A673 (cell line): ENCODE data around the gene NBPF1. TPM values are rescaled to one million over a fixed set of nuclear protein-coding genes. Genes with fewer than 3 reads are reported as not detected.
"Not testable (repeated sequence)": the region's sequence is repeated elsewhere in the genome, so short reads cannot be mapped to it uniquely, and the experiment has no call there.

Experiments used
- BruUV-seq: library from RNA; stranded (reverse); fragments of 400-500 nt; replicated peaks from 2 replicates; lab custom pipeline; 2021; lab: Mats Ljungman, UMichigan
- CTCF ChIA-PET: fragments of 300-600 bp; sonication (Branson Sonifier 250); formaldehyde crosslinking; loops from one replicate; lab custom pipeline; 2022; ENCODE audit warnings: antibody characterized with exemption; lab: Charles Lee
- POLR2A ChIA-PET: fragments of 300-600 bp; sonication (Branson Sonifier 250); formaldehyde crosslinking; loops from one replicate; lab custom pipeline; 2022; ENCODE audit warnings: antibody characterized with exemption; ENCODE audit not compliant: low non-redundant PET; lab: Charles Lee
- DNase-seq: peaks from one replicate; pipeline ENCODE4 v3.0.0-alpha.2; 2015; ENCODE audit warnings: low spot score
- H3K27ac ChIP-seq: fragments of 200-600 bp; sonication (generic); 2 replicates; pipeline ENCODE4 v1.5.1; 2016; ENCODE audit warnings: mixed run types, low read depth, mild to moderate bottlenecking, mixed read lengths, antibody characterized with exemption, low read length; ENCODE audit not compliant: poor library complexity, severe bottlenecking
- H3K27me3 ChIP-seq: fragments of 200-600 bp; sonication (generic); replicated peaks from 2 replicates; pipeline ENCODE4 v1.6.1; 2017; ENCODE audit warnings: mixed run types, low read depth, mild to moderate bottlenecking, mixed read lengths, antibody characterized with exemption, low read length; ENCODE audit not compliant: insufficient read depth, poor library complexity
- H3K36me3 ChIP-seq: fragments of 200-600 bp; sonication (generic); 2 replicates; pipeline ENCODE4 v1.6.1; 2016; ENCODE audit warnings: mixed run types, mild to moderate bottlenecking, mixed read lengths, antibody characterized with exemption, low read length; ENCODE audit not compliant: insufficient read depth, poor library complexity, severe bottlenecking
- H3K4me1 ChIP-seq: fragments of 200-600 bp; sonication (generic); 2 replicates; pipeline ENCODE4 v1.6.1; 2017; ENCODE audit warnings: mixed run types, mild to moderate bottlenecking, mixed read lengths, antibody characterized with exemption, low read length; ENCODE audit not compliant: insufficient read depth, poor library complexity, severe bottlenecking
- H3K4me3 ChIP-seq: fragments of 200-600 bp; sonication (generic); 2 replicates; pipeline ENCODE4 v1.5.1; 2016; ENCODE audit warnings: low read depth, mixed run types, mild to moderate bottlenecking, mixed read lengths, low read length; ENCODE audit not compliant: poor library complexity, severe bottlenecking
- H3K9me3 ChIP-seq: fragments of 200-600 bp; sonication (generic); 2 replicates; pipeline ENCODE4 v1.6.1; 2016; ENCODE audit warnings: mixed run types, low read depth, mild to moderate bottlenecking, mixed read lengths, antibody characterized with exemption, low read length; ENCODE audit not compliant: poor library complexity, severe bottlenecking
- intact Hi-C: fragments of 100-400 bp; cut with micrococcal nuclease; formaldehyde crosslinking; loops from one replicate; pipeline ENCODE4 v1.10.0; 2022; ENCODE audit not compliant: unreplicated experiment
- total RNA-seq: library from RNA; stranded (reverse); gene quantifications from 2 replicates; pipeline ENCODE4 v1.2.3, GENCODE V29; 2021

NBPF1 gene
- total RNA-seq, 1 experiment from 2014 or later = 85.2 TPM

GRCh38 chr1:16641159-16641975, 28.0 kb upstream of the NBPF1 start:
- POLR2A ChIA-PET, DNase-seq, H3K9me3 ChIP-seq, H3K27me3 ChIP-seq, H3K27ac ChIP-seq, intact Hi-C loops, H3K36me3 ChIP-seq, CTCF ChIA-PET, H3K4me3 ChIP-seq: not testable (repeated sequence)
- H3K4me1 ChIP-seq = peaks cover 12% of the 10 kb centered on the region
- BruUV-seq = TSS peak; percentile 11

GRCh38 chr1:16639091-16640031, 26.0 kb upstream of the NBPF1 start:
- intact Hi-C loops, H3K4me3 ChIP-seq, BruUV-seq, H3K4me1 ChIP-seq, DNase-seq, H3K9me3 ChIP-seq, POLR2A ChIA-PET, H3K27me3 ChIP-seq, H3K36me3 ChIP-seq, H3K27ac ChIP-seq: not testable (repeated sequence)
- CTCF ChIA-PET = interaction anchor here (1.4 kb wide), 1 partner anchor 18 kb away, joined by 3 read pairs; no protein-coding TSS in a partner anchor

GRCh38 chr1:16637941-16638778, 24.8 kb upstream of the NBPF1 start:
- CTCF ChIA-PET = interaction anchor here (1.4 kb wide), 1 partner anchor 17 kb away, joined by 3 read pairs; no protein-coding TSS in a partner anchor
- peaks cover 12% of the 10 kb centered on the region for H3K36me3 ChIP-seq
- H3K27me3 ChIP-seq, H3K9me3 ChIP-seq, DNase-seq, intact Hi-C loops, H3K27ac ChIP-seq, H3K4me1 ChIP-seq, POLR2A ChIA-PET, BruUV-seq, H3K4me3 ChIP-seq: not testable (repeated sequence)

- H3K4me1 ChIP-seq, BruUV-seq, H3K27me3 ChIP-seq, DNase-seq, CTCF ChIA-PET, POLR2A ChIA-PET, H3K9me3 ChIP-seq, H3K4me3 ChIP-seq, H3K27ac ChIP-seq, intact Hi-C loops: not testable (repeated sequence)
- H3K36me3 ChIP-seq = peaks cover 25% of the 10 kb centered on the region
These were observed 23.3 kb upstream of the NBPF1 start for GRCh38 chr1:16636551-16637195.

- intact Hi-C loops, POLR2A ChIA-PET, H3K4me3 ChIP-seq, H3K9me3 ChIP-seq, H3K27me3 ChIP-seq, H3K4me1 ChIP-seq, H3K27ac ChIP-seq, BruUV-seq, CTCF ChIA-PET, DNase-seq: not testable (repeated sequence)
- peaks cover 32% of the 10 kb centered on the region for H3K36me3 ChIP-seq
These were observed 22.6 kb upstream of the NBPF1 start for GRCh38 chr1:16635959-16636358.

- H3K4me3 ChIP-seq, H3K27me3 ChIP-seq, DNase-seq, H3K4me1 ChIP-seq, BruUV-seq, intact Hi-C loops, H3K9me3 ChIP-seq, H3K27ac ChIP-seq, POLR2A ChIA-PET: not testable (repeated sequence)
- peaks cover 45% of the 10 kb centered on the region for H3K36me3 ChIP-seq
- CTCF ChIA-PET = interaction anchor here (1.8 kb wide), 1 partner anchor 318 kb away, joined by 4 read pairs; no protein-coding TSS in a partner anchor
These were observed 20.3 kb upstream of the NBPF1 start for GRCh38 chr1:16633540-16634282.
